CD4-positive, alpha-beta T cell (primary cell): Measurements from ENCODE around the gene MAST4. TPM values are rescaled to one million over a fixed set of nuclear protein-coding genes. Genes with fewer than 3 reads are reported as not detected.
"Not testable (repeated sequence)": the region's sequence is repeated elsewhere in the genome, so short reads cannot be mapped to it uniquely, and the experiment has no call there.

Source experiments
- ATAC-seq: fragments of 200-7000 bp; cut with Tn5 transposase; one replicate; pipeline ENCODE4 v1.10.0; 2022; ENCODE audit warnings: mild to moderate bottlenecking; ENCODE audit not compliant: poor library complexity
- CTCF ChIA-PET: fragments of 350-600 bp; sonication (Branson Sonifier 250); formaldehyde crosslinking; loops from one replicate; lab custom pipeline; 2021; ENCODE audit warnings: antibody characterized with exemption, inconsistent platforms; lab: Charles Lee
- POLR2A ChIA-PET: fragments of 350-600 bp; sonication (Branson Sonifier 250); formaldehyde crosslinking; loops from one replicate; lab custom pipeline; 2021; ENCODE audit warnings: antibody characterized with exemption, inconsistent platforms; lab: Charles Lee
- DNase-seq, 14 experiments: peaks; one replicate each; pipeline ENCODE4 v3.0.0-alpha.2; 2013 to 2020; ENCODE audit warnings: mixed read lengths in 2 of 14
- H3K27ac ChIP-seq, 2 donors: one replicate each; pipeline versions ENCODE4 v1.5.1 to v1.7.0; 2013; ENCODE audit warnings: low read length in 2 of 2, low read depth in 1 of 2, mild to moderate bottlenecking in 1 of 2
- H3K27me3 ChIP-seq, 2 experiments: 1 replicate in 1 of 2; 2 replicates in 1 of 2; pipeline versions ENCODE4 v1.6.1 to v1.7.0; 2013; ENCODE audit warnings: low read length in 2 of 2, control low read depth in 1 of 2, mild to moderate bottlenecking in 1 of 2, moderate library complexity in 1 of 2; ENCODE audit not compliant: insufficient read depth in 2 of 2, control insufficient read depth in 1 of 2
- H3K36me3 ChIP-seq: one replicate; pipeline ENCODE4 v1.6.1; 2013; ENCODE audit warnings: low read length, control low read depth; ENCODE audit not compliant: insufficient read depth
- H3K4me1 ChIP-seq: one replicate; pipeline ENCODE4 v1.6.1; 2013; ENCODE audit warnings: low read length, control low read depth; ENCODE audit not compliant: insufficient read depth
- H3K4me3 ChIP-seq: one replicate; pipeline ENCODE4 v1.5.1; 2013; ENCODE audit warnings: mild to moderate bottlenecking, low read length, moderate library complexity
- H3K9me3 ChIP-seq, 2 experiments: 1 replicate in 1 of 2; 2 replicates in 1 of 2; pipeline versions ENCODE4 v1.6.1 to v1.7.0; 2013; ENCODE audit warnings: low read length in 2 of 2, mild to moderate bottlenecking in 2 of 2, control low read depth in 1 of 2, moderate library complexity in 1 of 2; ENCODE audit not compliant: control insufficient read depth in 1 of 2, insufficient read depth in 1 of 2
- H3K27ac Mint-ChIP-seq: one replicate; pipeline ENCODE4 v1.8.0; 2020; ENCODE audit warnings: mixed read lengths
- H3K27me3 Mint-ChIP-seq: one replicate; pipeline ENCODE4 v1.8.0; 2021; ENCODE audit warnings: mixed read lengths
- H3K36me3 Mint-ChIP-seq: one replicate; pipeline ENCODE4 v1.8.0; 2021; ENCODE audit warnings: low read depth, mixed read lengths
- H3K4me1 Mint-ChIP-seq: one replicate; pipeline ENCODE4 v1.8.0; 2021; ENCODE audit warnings: low read depth, mixed read lengths
- H3K4me3 Mint-ChIP-seq: one replicate; pipeline ENCODE4 v1.8.0; 2020; ENCODE audit warnings: mild to moderate bottlenecking, mixed read lengths
- H3K9me3 Mint-ChIP-seq: one replicate; pipeline ENCODE4 v1.8.0; 2020; ENCODE audit warnings: mixed read lengths
- CTCF ChIP-seq: fragments of 200-600 bp; IDR thresholded peaks from one replicate; pipeline ENCODE4 v1.8.0; 2022; ENCODE audit warnings: antibody characterized with exemption, mild to moderate bottlenecking
- intact Hi-C, 2 experiments: fragments of 100-400 bp; cut with DNase I in 1 of 2; cut with micrococcal nuclease in 1 of 2; formaldehyde crosslinking; loops; one replicate each; pipeline versions ENCODE4 v1.15.1 to v1.9.0; 2023 to 2025; cut with DNase I, micrococcal nuclease
- total RNA-seq, 174 experiments: library from RNA in 2 of 174; stranded (reverse) in 2 of 174; gene quantifications; one replicate each; pipeline ENCODE4 v1.2.3 and lab custom pipeline; 2021 to 2026

The MAST4 gene
- total RNA-seq, 2 experiments from 2014 or later, result 21.3 to 21.6 TPM

DNA sequence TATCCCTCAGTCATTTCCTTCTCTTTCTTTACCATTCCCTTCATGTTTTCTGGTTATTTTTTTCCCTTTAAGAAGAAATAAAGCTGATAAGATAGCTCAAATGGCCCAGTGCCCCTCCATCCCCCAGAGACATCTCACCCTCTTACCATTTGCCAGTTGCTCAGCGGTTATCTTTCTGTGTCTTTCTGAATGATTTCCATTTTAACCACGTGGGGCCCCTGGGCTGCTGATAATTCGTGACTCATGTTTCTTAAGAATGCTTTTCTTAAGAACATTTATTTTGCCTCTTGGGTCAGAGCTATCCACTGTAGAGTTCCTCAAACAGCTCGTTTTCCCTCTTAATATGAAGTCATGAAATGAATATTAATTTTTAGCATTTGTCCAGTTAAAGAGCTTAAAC is 147.8 kb downstream of the MAST4 start:
- ChIA-PET CTCF (no interaction called here), POLR2A (no interaction called here)
- intact Hi-C loops, result no loop called here
- H3K36me3 Mint-ChIP-seq, result no peaks in the 10 kb centered on the region
- DNase-seq, result no peak
- H3K36me3 ChIP-seq, result no peaks in the 10 kb centered on the region
- ATAC-seq, result no peak
- TF ChIP-seq CTCF, result no peak
- H3K4me1 ChIP-seq, result no peaks in the 10 kb centered on the region
- H3K4me3 Mint-ChIP-seq, result no peak overlapping the region
- H3K4me1 Mint-ChIP-seq, result peaks cover 10% of the 10 kb centered on the region
- no peaks in the 10 kb centered on the region for H3K9me3 ChIP-seq
- peaks cover 47% of the 10 kb centered on the region for H3K27me3 Mint-ChIP-seq
- H3K9me3 Mint-ChIP-seq, result no peaks in the 10 kb centered on the region
- no peaks in the 10 kb centered on the region for H3K27me3 ChIP-seq
- H3K27ac ChIP-seq, result no peak overlapping the region
- H3K4me3 ChIP-seq, result no peak overlapping the region
- H3K27ac Mint-ChIP-seq, result no peak overlapping the region

DNA sequence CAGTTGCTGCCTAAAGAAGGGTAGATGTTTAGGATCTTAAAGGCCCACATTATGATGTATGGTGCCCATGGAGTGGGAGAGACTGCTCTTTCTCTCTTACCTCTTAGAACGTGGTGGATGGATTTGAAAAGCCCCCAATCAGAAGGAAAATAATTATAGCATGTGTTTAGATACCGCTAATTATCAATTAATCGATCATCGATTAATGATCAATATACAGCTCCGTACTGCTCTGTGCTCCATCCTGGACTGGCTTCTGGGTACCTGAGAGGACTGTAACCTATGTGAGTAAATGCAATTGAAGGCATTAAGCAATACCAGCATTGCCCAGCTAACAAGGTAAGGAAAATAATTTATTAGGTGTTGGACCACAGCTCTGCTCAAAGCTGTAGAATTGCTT is 149.1 kb downstream of the MAST4 start:
- no peaks in the 10 kb centered on the region for H3K9me3 ChIP-seq
- Mint-ChIP-seq H3K4me1 (peaks cover 10% of the 10 kb centered on the region), H3K36me3 (no peaks in the 10 kb centered on the region), H3K9me3 (no peaks in the 10 kb centered on the region), H3K4me3 (no peak overlapping the region), H3K27me3 (peaks cover 37% of the 10 kb centered on the region), H3K27ac (no peak overlapping the region)
- no peak for TF ChIP-seq CTCF
- H3K36me3 ChIP-seq, result no peaks in the 10 kb centered on the region
- ChIA-PET POLR2A (no interaction called here), CTCF (no interaction called here)
- DNase-seq, result no peak
- H3K4me1 ChIP-seq, result no peaks in the 10 kb centered on the region
- no peak overlapping the region for H3K27ac ChIP-seq
- no peaks in the 10 kb centered on the region for H3K27me3 ChIP-seq
- no peak overlapping the region for H3K4me3 ChIP-seq
- intact Hi-C loops, result no loop called here
- no peak for ATAC-seq

DNA sequence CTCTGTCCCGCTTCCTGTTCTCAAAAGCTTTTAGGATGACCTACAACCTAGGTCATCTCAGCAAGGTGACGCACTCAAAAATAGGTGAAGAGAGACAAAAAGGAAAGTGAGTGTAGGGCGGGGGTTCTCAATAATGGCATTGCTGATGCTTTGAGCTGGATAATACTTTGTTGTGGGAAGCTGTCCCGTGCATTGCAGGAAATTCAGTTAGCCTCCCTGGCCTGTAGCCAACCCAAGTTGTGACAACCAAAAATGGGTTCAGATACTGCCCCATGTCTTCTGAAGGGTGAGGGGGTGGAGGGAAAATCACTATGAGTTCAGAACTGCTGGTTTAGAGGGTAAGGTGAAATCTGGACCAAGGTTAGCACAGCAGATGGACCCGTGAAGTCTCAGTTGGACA is 151.4 kb downstream of the MAST4 start:
- DNase-seq (no peak), ATAC-seq (no peak)
- no peak overlapping the region for H3K4me3 Mint-ChIP-seq
- H3K27me3 Mint-ChIP-seq, result peaks cover 27% of the 10 kb centered on the region
- H3K4me1 ChIP-seq, result no peaks in the 10 kb centered on the region
- H3K27me3 ChIP-seq, result no peaks in the 10 kb centered on the region
- TF ChIP-seq CTCF, result no peak
- peaks cover 8% of the 10 kb centered on the region for H3K4me1 Mint-ChIP-seq
- H3K9me3 ChIP-seq, result no peaks in the 10 kb centered on the region
- CTCF ChIA-PET, result no interaction called here
- H3K4me3 ChIP-seq, result no peak overlapping the region
- no peaks in the 10 kb centered on the region for H3K9me3 Mint-ChIP-seq
- POLR2A ChIA-PET, result no interaction called here
- no peak overlapping the region for H3K27ac ChIP-seq
- no peaks in the 10 kb centered on the region for H3K36me3 Mint-ChIP-seq
- H3K36me3 ChIP-seq, result no peaks in the 10 kb centered on the region
- intact Hi-C loops, result no loop called here
- H3K27ac Mint-ChIP-seq, result no peak overlapping the region

DNA sequence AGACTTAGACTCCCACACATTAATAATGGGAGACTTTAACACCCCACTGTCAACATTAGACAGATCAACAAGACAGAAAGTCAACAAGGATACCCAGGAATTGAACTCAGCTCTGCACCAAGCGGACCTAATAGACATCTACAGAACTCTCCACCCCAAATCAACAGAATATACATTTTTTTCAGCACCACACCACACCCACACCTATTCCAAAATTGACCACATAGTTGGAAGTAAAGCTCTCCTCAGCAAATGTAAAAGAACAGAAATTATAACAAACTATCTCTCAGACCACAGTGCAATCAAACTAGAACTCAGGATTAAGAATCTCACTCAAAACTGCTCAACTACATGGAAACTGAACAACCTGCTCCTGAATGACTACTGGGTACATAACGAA is 156.5 kb downstream of the MAST4 start:
- H3K27ac ChIP-seq, H3K4me3 Mint-ChIP-seq, CTCF ChIA-PET, POLR2A ChIA-PET, H3K4me1 Mint-ChIP-seq, H3K27ac Mint-ChIP-seq, H3K27me3 ChIP-seq, H3K4me3 ChIP-seq, H3K36me3 ChIP-seq, H3K9me3 Mint-ChIP-seq, H3K36me3 Mint-ChIP-seq, DNase-seq, intact Hi-C loops, ATAC-seq, H3K9me3 ChIP-seq, H3K4me1 ChIP-seq: not testable (repeated sequence)
- H3K27me3 Mint-ChIP-seq, result peaks cover 15% of the 10 kb centered on the region
